Kidney tubule cell (primary cell): ENCODE data around the gene CBLC.

ENCODE experiments used
- DNase-seq: peaks from one replicate; pipeline ENCODE4 v3.0.0-alpha.2; 2018; ENCODE audit warnings: low spot score

CBLC gene

GRCh38 chr19:44777715-44778347, at the start of gene CBLC:
TSS of gene CBLC (plus strand) at chr19:44777890. CDS start at chr19:44777932, 42 bp downstream.
- peak; percentile 90 for DNase-seq

- DNase-seq, result no peak
Observed at GRCh38 chr19:44728178-44728577, 49.5 kb upstream of the CBLC start.

GRCh38 chr19:44729516-44730033, 48.1 kb upstream of the CBLC start:
- peak; percentile 39 for DNase-seq

GRCh38 chr19:44731081-44731480, 46.6 kb upstream of the CBLC start:
- DNase-seq, result no peak

- no peak for DNase-seq
Observed at GRCh38 chr19:44731622-44732021, 46.1 kb upstream of the CBLC start.

GRCh38 chr19:44732235-44733014, 45.3 kb upstream of the CBLC start:
- no peak for DNase-seq

GRCh38 chr19:44734357-44734756, 43.3 kb upstream of the CBLC start:
- no peak for DNase-seq

GRCh38 chr19:44735011-44735410, 42.7 kb upstream of the CBLC start:
- DNase-seq, result peak; percentile 36

- peak; percentile 64 for DNase-seq
Observed at GRCh38 chr19:44737238-44738071, 40.2 kb upstream of the CBLC start.

- DNase-seq, result no peak
Observed at GRCh38 chr19:44738136-44738535, 39.6 kb upstream of the CBLC start.

GRCh38 chr19:44738603-44739558, 38.8 kb upstream of the CBLC start:
- peak; percentile 86 for DNase-seq

- DNase-seq, result no peak
Observed at GRCh38 chr19:44740351-44740824, 37.3 kb upstream of the CBLC start.

- DNase-seq, result peak; percentile 23
Observed at GRCh38 chr19:44741258-44741731, 36.4 kb upstream of the CBLC start.

GRCh38 chr19:44741841-44742329, 35.8 kb upstream of the CBLC start:
- peak; percentile 99 for DNase-seq

GRCh38 chr19:44742330-44743061, 35.2 kb upstream of the CBLC start:
- DNase-seq, result peak; percentile 65

GRCh38 chr19:44744871-44745332, 32.8 kb upstream of the CBLC start:
- no peak for DNase-seq

- peak; percentile 65 for DNase-seq
Observed at GRCh38 chr19:44745341-44745831, 32.3 kb upstream of the CBLC start.

GRCh38 chr19:44745887-44746600, 31.6 kb upstream of the CBLC start:
- DNase-seq, result no peak

- DNase-seq, result no peak
Observed at GRCh38 chr19:44746616-44746945, 31.1 kb upstream of the CBLC start.
